Measurements from ENCODE around the gene CTSW.

DNA sequence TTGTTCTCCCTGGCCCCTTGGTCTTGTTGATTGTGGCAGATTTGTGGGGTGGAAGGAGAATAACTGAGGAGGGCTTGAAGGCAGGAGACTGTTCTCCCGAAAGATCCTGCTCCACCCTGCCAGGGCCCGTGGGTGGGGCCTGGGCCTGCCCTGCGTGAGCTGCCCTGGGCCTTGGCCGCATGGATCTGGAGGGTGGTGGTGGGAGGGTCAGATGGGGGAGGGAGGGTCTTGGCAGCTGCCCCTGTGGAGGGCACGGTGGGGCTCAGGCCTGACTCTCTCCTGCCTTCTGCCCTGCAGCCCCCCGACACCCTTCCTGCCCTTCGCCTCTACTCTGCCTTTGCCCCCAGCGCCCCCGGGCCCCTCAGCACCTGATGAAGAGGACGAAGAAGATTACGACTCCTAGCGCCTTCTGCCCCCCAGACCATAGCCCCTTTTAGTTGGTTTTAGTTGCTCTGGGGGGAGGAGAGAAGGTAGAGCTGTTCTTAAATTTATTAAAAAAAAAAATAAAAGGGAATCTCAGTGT lies 41.5 kb downstream of the CTSW start:
- TF ChIP-seq, protein P1, sequence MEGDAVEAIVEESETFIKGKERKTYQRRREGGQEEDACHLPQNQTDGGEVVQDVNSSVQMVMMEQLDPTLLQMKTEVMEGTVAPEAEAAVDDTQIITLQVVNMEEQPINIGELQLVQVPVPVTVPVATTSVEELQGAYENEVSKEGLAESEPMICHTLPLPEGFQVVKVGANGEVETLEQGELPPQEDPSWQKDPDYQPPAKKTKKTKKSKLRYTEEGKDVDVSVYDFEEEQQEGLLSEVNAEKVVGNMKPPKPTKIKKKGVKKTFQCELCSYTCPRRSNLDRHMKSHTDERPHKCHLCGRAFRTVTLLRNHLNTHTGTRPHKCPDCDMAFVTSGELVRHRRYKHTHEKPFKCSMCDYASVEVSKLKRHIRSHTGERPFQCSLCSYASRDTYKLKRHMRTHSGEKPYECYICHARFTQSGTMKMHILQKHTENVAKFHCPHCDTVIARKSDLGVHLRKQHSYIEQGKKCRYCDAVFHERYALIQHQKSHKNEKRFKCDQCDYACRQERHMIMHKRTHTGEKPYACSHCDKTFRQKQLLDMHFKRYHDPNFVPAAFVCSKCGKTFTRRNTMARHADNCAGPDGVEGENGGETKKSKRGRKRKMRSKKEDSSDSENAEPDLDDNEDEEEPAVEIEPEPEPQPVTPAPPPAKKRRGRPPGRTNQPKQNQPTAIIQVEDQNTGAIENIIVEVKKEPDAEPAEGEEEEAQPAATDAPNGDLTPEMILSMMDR (IDR thresholded peaks at IDR 0.05) = no peak
- TF ChIP-seq POLR2A (IDR thresholded peaks at IDR 0.05) = no peak

All from suprapubic skin (tissue), 3 donors.